Endothelial cell of umbilical vein (primary cell): ENCODE measurements around the gene LRP10. TPM values are rescaled to one million over a fixed set of nuclear protein-coding genes. Genes with fewer than 3 reads are reported as not detected.

Source experiments
- BruUV-seq: library from RNA; stranded (reverse); fragments of 400-500 nt; replicated peaks from 2 replicates; lab custom pipeline; 2021; lab: Mats Ljungman, UMichigan
- CTCF ChIA-PET: fragments of 300-600, 350-600 bp; sonication (Branson Sonifier 250); formaldehyde crosslinking; loops from one replicate; lab custom pipeline; 2021; ENCODE audit warnings: antibody characterized with exemption, inconsistent platforms; lab: Charles Lee
- POLR2A ChIA-PET: fragments of 300-600, 350-600 bp; sonication (Branson Sonifier 250); formaldehyde crosslinking; loops from one replicate; lab custom pipeline; 2021; ENCODE audit warnings: antibody characterized with exemption, inconsistent platforms; lab: Charles Lee
- DNase-seq: peaks from one replicate; pipeline ENCODE4 v3.0.0-alpha.2; 2011; ENCODE audit warnings: low read depth, low spot score
- FAIRE-seq: peaks from 2 replicates; lab custom pipeline; 2011; peaks lifted over from hg19 to GRCh38; lab: Jason Lieb, UNC
- H2AFZ ChIP-seq: 2 replicates; pipeline ENCODE4 v1.6.0; 2012; ENCODE audit warnings: low read depth, low read length, control low read depth, inconsistent platforms
- H3K27ac ChIP-seq: 2 replicates; pipeline ENCODE4 v1.5.1; 2011; ENCODE audit warnings: low read depth, mild to moderate bottlenecking, control low read depth, low read length, moderate library complexity; ENCODE audit not compliant: insufficient read depth
- H3K27me3 ChIP-seq, 2 experiments: 2 replicates each; pipeline versions ENCODE4 v1.6.0 to v1.6.1; 2011; ENCODE audit warnings: low read length in 2 of 2, mixed read lengths in 1 of 2; ENCODE audit not compliant: control insufficient read depth in 2 of 2, insufficient read depth in 2 of 2
- H3K36me3 ChIP-seq, 2 experiments: 2 replicates in 1 of 2; 3 replicates in 1 of 2; pipeline ENCODE4 v1.5.1; 2011; ENCODE audit warnings: low read length in 2 of 2, mild to moderate bottlenecking in 1 of 2, moderate library complexity in 1 of 2; ENCODE audit not compliant: control insufficient read depth in 2 of 2, insufficient read depth in 2 of 2; ENCODE audit errors: extremely low read depth in 1 of 2
- H3K4me1 ChIP-seq: 3 replicates; pipeline ENCODE4 v1.5.1; 2011; ENCODE audit warnings: mild to moderate bottlenecking, low read length; ENCODE audit not compliant: control insufficient read depth, insufficient read depth; ENCODE audit errors: extremely low read depth
- H3K4me2 ChIP-seq: 2 replicates; pipeline ENCODE4 v1.6.1; 2011; ENCODE audit warnings: low read length, control low read depth, mixed read lengths; ENCODE audit not compliant: insufficient read depth
- H3K4me3 ChIP-seq, 3 experiments: fragments of 200-600 bp in 1 of 3; sonication (generic), shearing (Covaris generic) in 1 of 3; replicated peaks in 1 of 3; 2 replicates each; pipeline ENCODE4 v1.5.1; 2011 to 2016; ENCODE audit warnings: control low read depth in 3 of 3, low read length in 3 of 3, mild to moderate bottlenecking in 2 of 3, inconsistent platforms in 1 of 3, low read depth in 1 of 3, moderate library complexity in 1 of 3; ENCODE audit not compliant: insufficient read depth in 1 of 3
- H3K79me2 ChIP-seq: 2 replicates; pipeline ENCODE4 v1.6.0; 2012; ENCODE audit warnings: low read length, inconsistent platforms; ENCODE audit not compliant: control insufficient read depth, insufficient read depth
- H3K9ac ChIP-seq: replicated peaks from 2 replicates; pipeline ENCODE3; 2011; ENCODE audit warnings: low read length, control low read depth; ENCODE audit not compliant: insufficient read depth; ENCODE audit errors: extremely low read depth
- H3K9me1 ChIP-seq: replicated peaks from 3 replicates; pipeline ENCODE4 v1.6.0; 2011; ENCODE audit warnings: mild to moderate bottlenecking, low read length; ENCODE audit not compliant: control insufficient read depth, insufficient read depth; ENCODE audit errors: extremely low read depth
- H3K9me3 ChIP-seq: replicated peaks from 2 replicates; pipeline ENCODE4 v1.5.1; 2012; ENCODE audit warnings: low read length, inconsistent platforms; ENCODE audit not compliant: control insufficient read depth, insufficient read depth
- H4K20me1 ChIP-seq: replicated peaks from 2 replicates; pipeline ENCODE3; 2011; ENCODE audit warnings: mild to moderate bottlenecking, low read length; ENCODE audit not compliant: control insufficient read depth, insufficient read depth; ENCODE audit errors: extremely low read depth
- CTCF ChIP-seq, 2 donors: IDR thresholded peaks; 1 replicate in 1 of 2; 2 replicates in 1 of 2; pipeline ENCODE4 v1.5.1; 2011; ENCODE audit warnings: low read length in 2 of 2, mild to moderate bottlenecking in 2 of 2, moderate library complexity in 2 of 2, control low read depth in 1 of 2, inconsistent platforms in 1 of 2, low read depth in 1 of 2; ENCODE audit not compliant: insufficient read depth in 1 of 2; ENCODE audit errors: extremely low read depth in 1 of 2
- EZH2 ChIP-seq: IDR thresholded peaks from 2 replicates; pipeline ENCODE4 v1.6.1; 2012; ENCODE audit warnings: borderline replicate concordance, low read depth, mild to moderate bottlenecking, moderate library complexity, low read length, inconsistent platforms; ENCODE audit not compliant: severe bottlenecking
- FOS ChIP-seq: IDR thresholded peaks from 2 replicates; pipeline ENCODE4 v1.6.1; 2011; ENCODE audit warnings: mild to moderate bottlenecking, low read length, moderate library complexity, borderline replicate concordance; ENCODE audit not compliant: insufficient read depth
- GATA2 ChIP-seq: IDR thresholded peaks from 2 replicates; pipeline ENCODE4 v1.7.0; 2011; ENCODE audit warnings: low read depth, mild to moderate bottlenecking, moderate library complexity, mixed read lengths, low read length; ENCODE audit not compliant: insufficient read length, insufficient read depth
- JUN ChIP-seq: IDR thresholded peaks from 2 replicates; pipeline ENCODE4 v1.6.1; 2011; ENCODE audit warnings: borderline replicate concordance, low read depth; ENCODE audit not compliant: insufficient read length, insufficient read depth
- MAX ChIP-seq: IDR thresholded peaks from 2 replicates; pipeline ENCODE4 v1.6.1; 2011; ENCODE audit not compliant: insufficient read depth, insufficient read length
- MYC ChIP-seq: IDR thresholded peaks from one replicate; pipeline ENCODE4 v1.6.1; 2011; ENCODE audit warnings: mild to moderate bottlenecking, low read depth, low read length
- POLR2A ChIP-seq: IDR thresholded peaks from 2 replicates; pipeline ENCODE4 v1.6.1; 2012; ENCODE audit warnings: low read depth, mild to moderate bottlenecking, control low read depth, low read length
- POLR2AphosphoS5 ChIP-seq: IDR thresholded peaks from 2 replicates; pipeline ENCODE4 v1.6.1; 2012; ENCODE audit warnings: low read depth, mild to moderate bottlenecking, control low read depth, low read length, moderate library complexity; ENCODE audit not compliant: insufficient read depth
- dilution Hi-C: fragments of 300-500 bp; cut with MboI; formaldehyde crosslinking; loops from one replicate; pipeline ENCODE4 v1.15.0; 2019; ENCODE audit warnings: low sequenced_read_pairs; ENCODE audit not compliant: extremely low pct_ligation_motif_present
- intact Hi-C: fragments of 100-400 bp; cut with micrococcal nuclease; formaldehyde crosslinking; loops from one replicate; pipeline ENCODE4 v1.10.0; 2022
- polyA plus RNA-seq, 4 experiments: library from polyadenylated mRNA; depleted of rRNA in 3 of 4; stranded (reverse) in 3 of 4; unstranded in 1 of 4; fragments of >200 nt; gene quantifications; 2 replicates each; pipeline versions ENCODE4 v1.2.1 to v1.2.3, GENCODE V29; 2011 to 2012; ENCODE audit warnings: missing spikeins in 1 of 4
- total RNA-seq: library from RNA; stranded (reverse); gene quantifications from 2 replicates; pipeline ENCODE4 v1.2.3, GENCODE V29; 2021

LRP10 gene
- total and polyA plus RNA-seq, 2 donors (not counting 3 experiments of a cell fraction or from before 2014, with no cell fraction given) = 123 to 157 TPM

GRCh38 chr14:22885975-22886374, 14.4 kb downstream of the LRP10 start:
- no peaks in the 10 kb centered on the region for H3K9me3 ChIP-seq
- H3K9ac ChIP-seq = no peak overlapping the region
- no peaks in the 10 kb centered on the region for H4K20me1 ChIP-seq
- peak overlapping the region; percentile 27 for H3K4me2 ChIP-seq
- POLR2A ChIA-PET = no interaction called here
- intact Hi-C loops = no loop called here
- H3K4me1 ChIP-seq = no peaks in the 10 kb centered on the region
- dilution Hi-C loops = no loop called here
- DNase-seq (no peak), FAIRE-seq (no peak)
- TF ChIP-seq EZH2 (no peak), GATA2 (no peak), FOS (no peak), POLR2A (no peak), POLR2AphosphoS5 (no peak), CTCF (IDR thresholded peaks at IDR 0.05; ENCODE audit: extremely low read depth in 1 of 2, insufficient read depth in 1 of 2, low read depth in 1 of 2, low read length in 2 of 2) (no peak), JUN (no peak), MYC (no peak), MAX (no peak)
- H3K36me3 ChIP-seq = no peaks in the 10 kb centered on the region
- CTCF ChIA-PET = interaction anchor here (1.0 to 11.4 kb wide), 7 partner anchors 13 to 316 kb away, joined by 3 to 80 read pairs (median 5); partner anchors contain the start of genes LRP10 and MMP14
- no TSS peak for BruUV-seq
- no peak overlapping the region for H3K27ac ChIP-seq
- peak overlapping the region; percentile 91 for H2AFZ ChIP-seq
- H3K27me3 ChIP-seq = no peaks in the 10 kb centered on the region
- no peaks in the 10 kb centered on the region for H3K79me2 ChIP-seq
- no peak overlapping the region for H3K4me3 ChIP-seq
- H3K9me1 ChIP-seq = no peaks in the 10 kb centered on the region
